HL-60/S4 treated with phorbol 12-myristate 13-acetate at 8.2 ng/mL for 4 days and 3 days (cell line): ENCODE data around the gene SORCS1.

ENCODE experiments used
- in situ Hi-C: fragments of 300-500 bp; cut with MboI; formaldehyde crosslinking; loops from 2 replicates; pipeline ENCODE4 v1.15.0; 2022; ENCODE audit warnings: low sequenced_read_pairs

Gene SORCS1

DNA sequence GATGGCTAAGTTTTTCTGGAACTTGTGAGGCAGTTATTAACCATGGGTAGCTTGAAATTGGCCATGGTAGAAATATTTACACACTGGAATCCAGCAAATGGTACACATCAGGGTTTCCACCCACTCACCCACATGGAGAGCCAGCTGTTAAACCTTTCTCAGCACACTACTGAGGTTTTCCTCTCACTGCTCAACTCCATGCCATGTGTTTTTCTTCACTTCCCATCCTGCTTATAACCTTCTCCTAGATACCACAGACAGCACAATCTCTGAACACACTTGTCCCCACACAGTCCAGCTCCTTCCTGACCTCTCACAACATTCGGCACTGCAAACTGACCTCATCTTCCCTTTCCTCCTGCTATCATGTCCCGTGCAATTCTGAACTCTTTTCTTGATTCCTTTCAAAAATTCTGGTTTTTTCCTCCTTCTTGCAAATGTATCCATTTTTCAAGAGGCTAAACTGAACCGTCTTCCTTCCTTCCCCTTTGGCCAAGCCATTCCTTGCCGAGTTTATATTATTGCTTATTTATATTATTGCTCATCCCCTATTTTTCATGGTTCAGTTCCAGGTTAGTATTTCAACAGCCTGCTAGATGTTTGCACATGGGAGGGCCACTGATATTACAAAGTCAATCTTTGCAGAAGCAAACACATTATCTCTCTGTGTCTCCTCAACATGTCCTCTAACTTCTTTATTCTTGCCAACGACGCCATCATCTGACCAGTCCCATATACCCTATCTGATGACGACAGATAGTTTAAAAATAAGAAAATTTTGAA is 606.4 kb downstream of the SORCS1 start:
- in situ Hi-C loops: no loop called here

DNA sequence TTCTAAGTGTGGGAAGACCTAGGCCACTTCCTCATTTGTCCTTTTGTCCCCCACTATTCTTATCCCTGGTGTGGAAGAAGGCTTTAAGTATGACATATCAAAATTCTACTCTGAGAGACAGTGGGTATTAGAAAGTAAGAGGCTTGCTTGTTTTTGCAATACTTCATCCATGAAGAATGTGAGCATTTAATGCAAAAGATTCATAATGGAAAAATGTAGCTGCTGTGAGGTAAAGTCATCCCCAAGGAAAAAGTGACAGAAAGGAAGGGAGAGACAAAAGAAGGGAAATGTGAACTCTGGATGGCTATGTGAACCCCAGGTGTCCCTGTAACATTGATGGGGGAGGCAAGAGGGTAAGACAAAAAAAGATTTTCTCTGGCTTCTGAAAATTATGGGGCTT is 607.5 kb downstream of the SORCS1 start:
- in situ Hi-C loops: no loop called here

GRCh38 chr10:106555599-106555998 is 608.9 kb downstream of the SORCS1 start:
- in situ Hi-C loops: no loop called here

- in situ Hi-C loops: no loop called here
Observed at GRCh38 chr10:106551501-106552062, 612.9 kb downstream of the SORCS1 start.

DNA sequence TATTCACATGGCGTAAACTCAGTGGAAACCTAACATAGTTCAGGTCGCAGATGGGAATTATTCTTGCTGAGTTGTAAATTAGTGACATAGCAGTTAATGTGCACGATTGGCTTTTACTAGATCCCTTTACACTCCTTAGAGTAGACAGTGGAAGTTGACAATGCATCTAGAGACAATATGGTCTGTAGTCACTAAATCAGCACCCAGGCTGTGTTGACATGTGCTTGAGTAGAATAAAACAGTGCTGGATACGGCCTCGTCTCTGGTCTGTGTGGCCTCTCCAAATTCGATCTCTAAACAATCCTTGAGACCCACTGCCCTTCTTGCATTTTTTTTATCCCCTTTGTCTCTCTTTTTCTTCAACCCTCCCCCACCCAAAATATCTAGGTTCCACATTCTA is 615.7 kb downstream of the SORCS1 start:
- in situ Hi-C loops: no loop called here

GRCh38 chr10:106547047-106547635 is 617.4 kb downstream of the SORCS1 start:
- in situ Hi-C loops: no loop called here

- in situ Hi-C loops: no loop called here
Observed at GRCh38 chr10:106542461-106542860, 622.0 kb downstream of the SORCS1 start.

DNA sequence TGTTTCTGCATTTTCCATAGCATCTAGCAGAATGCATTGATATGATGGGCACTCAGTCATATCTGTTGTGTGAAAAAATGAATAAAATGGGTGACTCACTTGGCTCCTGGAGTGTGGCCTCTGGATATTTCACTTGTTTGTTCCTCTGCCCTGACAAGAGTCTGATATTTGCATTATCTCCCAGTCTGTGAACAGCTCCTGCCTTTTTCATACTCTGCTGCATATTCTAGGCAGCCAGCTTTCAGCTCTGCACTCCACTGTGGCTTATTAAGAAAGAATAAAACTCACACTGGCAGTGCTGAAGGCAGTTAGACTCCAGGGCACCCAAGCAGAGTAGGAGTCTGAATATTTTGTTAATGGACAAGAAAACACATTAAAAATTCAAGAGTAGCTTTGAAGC is 623.9 kb downstream of the SORCS1 start:
- in situ Hi-C loops: no loop called here

GRCh38 chr10:106537866-106538265 is 626.6 kb downstream of the SORCS1 start:
- in situ Hi-C loops: no loop called here

GRCh38 chr10:106535304-106535953 is 629.1 kb downstream of the SORCS1 start:
- in situ Hi-C loops: no loop called here

GRCh38 chr10:106534441-106534840 is 630.1 kb downstream of the SORCS1 start:
- in situ Hi-C loops: no loop called here

GRCh38 chr10:106528702-106529101 is 635.8 kb downstream of the SORCS1 start:
- in situ Hi-C loops: no loop called here

DNA sequence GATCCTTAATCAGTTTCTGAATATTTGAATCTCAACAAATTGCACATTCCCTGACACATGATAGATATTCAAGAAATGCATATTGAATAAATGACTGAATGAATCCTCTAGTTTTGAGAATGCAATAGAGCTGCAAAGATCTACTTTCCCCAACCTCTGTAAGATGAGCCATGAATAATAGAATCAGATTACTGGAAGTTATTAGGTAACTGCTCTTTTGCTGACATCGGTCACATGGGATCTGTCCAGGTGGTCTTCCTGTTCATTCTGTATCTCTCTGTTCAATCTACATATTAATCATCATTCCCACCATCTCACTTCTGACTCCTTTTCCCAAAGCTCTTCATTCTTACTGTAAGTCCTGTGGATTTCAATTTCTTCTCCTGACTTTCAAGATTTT is 638.7 kb downstream of the SORCS1 start:
- in situ Hi-C loops: no loop called here
